ENCODE data around the gene RHOF.
"Not testable (repeated sequence)": the region's sequence is repeated elsewhere in the genome, so short reads cannot be mapped to it uniquely, and the experiment has no call there.

The RHOF gene

DNA sequence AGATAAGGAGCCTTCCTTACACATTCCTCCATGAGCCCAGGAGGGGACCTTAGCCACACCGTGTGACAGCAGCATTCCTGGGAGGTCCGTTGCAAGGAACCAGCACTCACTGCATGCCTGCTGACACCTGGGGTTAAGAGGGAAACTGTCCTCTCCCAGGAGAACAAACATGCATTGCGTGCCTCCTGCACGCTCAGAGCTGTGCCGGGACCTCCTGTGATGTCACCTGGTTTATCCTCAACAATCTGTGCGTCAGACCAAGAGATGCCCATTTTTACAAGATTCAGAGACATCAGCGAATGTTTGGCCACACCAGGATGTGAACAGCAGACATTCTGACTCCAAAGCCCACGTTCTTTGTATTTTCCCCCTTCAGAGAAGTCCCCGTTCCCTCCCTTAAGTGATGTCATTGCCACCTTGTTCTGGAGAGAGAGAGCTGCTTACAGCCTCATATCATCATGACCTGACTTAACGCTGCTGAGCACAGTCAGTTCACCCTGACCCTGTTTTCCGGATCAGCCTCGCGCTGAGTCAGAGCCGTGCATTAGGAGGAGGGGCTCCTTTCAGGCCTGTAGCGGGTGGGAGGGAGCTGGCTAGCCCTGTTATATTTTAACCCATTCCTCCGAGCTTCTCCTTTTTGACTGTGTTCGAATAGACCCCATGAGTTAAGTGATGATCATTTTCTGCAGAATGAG is 44.8 kb downstream of the RHOF start:
- DNase-seq (ENCODE audit: low read depth in 2 of 2): no peak

GRCh38 chr12:121748218-121748570 is 45.3 kb downstream of the RHOF start:
- no peak for DNase-seq (ENCODE audit: low read depth in 2 of 2)

GRCh38 chr12:121745545-121745944 is 47.9 kb downstream of the RHOF start:
- DNase-seq (ENCODE audit: low read depth in 2 of 2): not testable (repeated sequence)

DNA sequence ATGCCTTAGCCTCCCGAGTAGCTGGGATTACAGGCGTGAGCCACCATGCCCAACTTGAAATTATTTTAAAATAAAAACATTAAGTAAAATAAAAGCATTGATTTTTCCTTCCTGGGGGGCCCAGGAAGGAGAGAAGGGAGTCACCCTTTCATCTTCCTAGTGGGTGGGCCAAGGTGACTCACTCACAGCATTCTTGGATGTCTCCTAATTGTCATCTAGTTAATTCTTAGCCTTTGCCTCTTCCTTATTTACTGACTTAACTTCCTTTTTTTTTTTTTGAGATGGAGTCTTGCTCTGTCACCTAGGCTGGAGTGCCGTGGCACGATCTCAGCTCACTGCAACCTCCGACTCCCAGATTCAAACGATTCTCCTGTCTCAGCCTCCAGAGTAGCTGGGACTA is 51.7 kb downstream of the RHOF start:
- no peak for DNase-seq (ENCODE audit: low read depth in 2 of 2)

- no peak for DNase-seq (ENCODE audit: low read depth in 2 of 2)
Observed at GRCh38 chr12:121740847-121741246, 52.6 kb downstream of the RHOF start.

GRCh38 chr12:121738340-121738858 is 55.1 kb downstream of the RHOF start:
- DNase-seq (ENCODE audit: low read depth in 2 of 2): no peak

GRCh38 chr12:121733849-121734248 is 59.6 kb downstream of the RHOF start:
- DNase-seq (ENCODE audit: low read depth in 2 of 2): no peak

- no peak for DNase-seq (ENCODE audit: low read depth in 2 of 2)
Observed at GRCh38 chr12:121731473-121731872, 62.0 kb downstream of the RHOF start.

DNA sequence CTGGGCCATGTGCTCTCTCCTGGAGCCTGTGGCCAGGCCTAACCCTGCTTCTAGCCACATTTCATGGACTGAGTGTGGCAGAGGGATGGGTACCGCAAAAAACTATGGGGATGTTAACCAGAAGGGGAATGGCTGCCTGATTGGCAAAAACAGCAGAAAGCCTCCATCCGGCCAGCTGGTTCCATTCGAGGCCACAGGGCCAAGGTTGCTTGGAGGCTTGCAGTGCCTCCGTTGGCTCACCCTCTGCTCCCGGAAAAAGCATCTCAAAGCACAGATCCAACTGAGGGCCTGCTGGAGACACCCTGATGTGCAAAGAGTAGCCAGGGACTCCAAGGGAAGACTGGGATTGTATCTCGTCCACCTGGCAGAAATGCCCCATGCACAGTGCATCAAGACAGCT is 64.5 kb downstream of the RHOF start:
- no peak for DNase-seq (ENCODE audit: low read depth in 2 of 2)
